ENCODE measurements around the gene EPHB3.

Gene EPHB3

DNA sequence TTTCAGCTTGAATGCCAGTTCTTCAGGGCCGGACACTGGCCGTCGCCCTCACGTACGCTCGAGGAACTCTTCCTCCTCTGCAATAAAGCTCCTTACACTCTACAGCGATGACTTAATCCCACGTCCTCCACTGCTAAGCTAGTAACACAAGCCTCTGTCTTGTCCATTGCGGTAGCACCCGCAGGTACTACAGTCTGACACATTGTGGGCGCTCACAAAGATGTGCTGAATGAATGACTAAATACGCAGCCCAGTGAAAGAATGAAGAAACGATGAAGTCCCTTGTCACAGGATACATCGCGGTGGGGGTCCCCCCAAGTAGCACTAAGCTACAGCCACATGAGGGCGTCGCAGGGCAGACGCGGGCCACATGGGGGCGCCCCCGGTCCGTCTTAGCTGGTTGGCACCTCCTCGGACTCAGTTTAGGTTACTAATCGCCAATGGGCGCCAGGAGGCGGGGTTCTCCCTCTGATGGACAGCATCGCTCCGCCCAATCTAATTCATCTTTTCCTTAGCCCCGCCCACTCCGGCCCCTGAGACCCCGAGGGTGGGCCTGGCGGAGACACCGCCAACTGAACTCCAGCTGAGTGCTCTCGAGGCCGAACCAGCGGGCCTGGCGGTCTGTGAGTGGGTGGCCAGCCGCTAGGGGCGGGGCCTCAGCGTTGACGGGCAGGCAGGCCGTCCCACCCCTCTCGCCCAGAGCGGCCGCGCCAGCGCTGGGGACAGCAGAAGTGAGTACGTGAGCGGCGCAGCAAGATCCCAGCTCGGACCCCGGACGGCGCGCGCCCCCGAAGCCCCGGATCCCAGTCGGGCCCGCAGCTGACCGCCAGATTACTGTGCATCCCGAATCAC, at the start of gene EPHB3:
Gene EPHB3 (plus strand): TSS at position 725 of the 852 bp plus-strand sequence. CDS start 451 bp downstream, outside the sequence.
- TF ChIP-seq CTCF (IDR thresholded peaks at IDR 0.05; ENCODE audit: low read depth, low read length, missing control alignments) = peak; percentile 98
- H3K4me3 ChIP-seq (replicated peaks; ENCODE audit: low read depth, low read length) = peak within 1 kb of the TSS; percentile 48
- peak; percentile 97 for DNase-seq (ENCODE audit: extremely low read depth, low read depth)

DNA sequence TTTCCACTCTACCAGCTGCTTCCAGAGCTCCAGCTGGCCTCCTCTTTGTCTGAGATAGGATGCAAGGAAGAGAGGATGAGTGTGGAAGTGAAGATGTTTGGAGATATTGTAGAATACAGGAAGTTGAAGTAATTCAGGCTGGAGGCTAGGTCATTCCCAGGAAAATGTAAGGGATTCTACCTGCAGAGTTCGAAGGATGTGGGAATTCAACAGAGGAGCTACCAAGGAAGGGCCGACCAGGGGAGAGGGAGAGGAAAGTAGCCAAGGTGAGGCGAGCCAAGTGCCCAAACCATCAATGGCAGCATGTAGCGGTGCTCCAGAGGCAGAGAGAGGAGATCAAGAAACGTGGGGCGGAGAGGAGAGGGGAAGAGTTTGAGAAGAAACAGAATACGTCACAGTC, 49.0 kb upstream of the EPHB3 start:
- no peak for TF ChIP-seq CTCF (IDR thresholded peaks at IDR 0.05; ENCODE audit: low read depth, low read length, missing control alignments)
- DNase-seq (ENCODE audit: extremely low read depth, low read depth) = no peak
- no peak overlapping the region for H3K4me3 ChIP-seq (replicated peaks; ENCODE audit: low read depth, low read length)

DNA sequence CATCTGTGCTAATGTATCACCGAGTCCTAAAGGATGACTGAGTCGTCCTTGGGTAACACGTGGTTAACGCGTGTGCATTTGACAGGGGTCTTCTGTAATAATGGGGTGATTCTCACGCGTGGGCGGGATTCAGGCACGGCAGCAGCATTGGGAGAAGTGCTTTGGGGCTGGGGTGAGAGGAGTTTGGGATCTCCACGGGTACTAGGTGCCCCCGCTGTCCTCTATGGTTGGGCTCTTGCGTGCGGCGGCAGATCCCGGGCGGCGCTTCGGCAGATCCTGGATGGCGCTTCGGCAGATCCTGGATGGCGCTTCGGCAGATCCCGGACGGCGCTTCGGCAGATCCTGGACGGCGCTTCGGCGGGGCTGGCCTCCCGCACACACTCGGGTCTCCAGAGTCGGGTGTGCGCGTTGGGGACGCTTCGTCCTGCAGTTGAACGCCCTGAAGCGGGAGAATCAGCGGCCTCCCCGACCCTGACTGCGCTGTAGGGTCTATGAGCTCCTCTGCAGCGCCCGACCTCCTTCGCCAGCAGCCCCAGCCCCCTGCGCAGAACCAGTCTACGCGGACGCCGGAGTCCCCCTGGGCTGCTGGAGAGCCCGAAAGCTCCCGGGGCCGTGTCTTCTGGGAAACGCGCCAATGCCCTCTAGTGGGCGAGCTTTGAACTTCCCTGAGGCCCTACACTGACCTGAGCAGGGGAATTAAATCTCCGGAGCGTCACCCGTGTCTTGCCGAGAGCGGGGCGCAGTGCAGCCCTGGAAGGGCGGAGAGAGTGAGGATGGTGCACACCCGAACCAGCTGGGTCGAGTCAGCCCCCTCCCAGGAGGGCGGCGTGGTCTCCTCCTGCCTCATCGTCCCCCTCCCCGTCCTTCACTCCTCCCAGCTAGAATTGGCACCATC, 48.1 kb upstream of the EPHB3 start:
- peak overlapping the region; percentile 30 for H3K4me3 ChIP-seq (replicated peaks; ENCODE audit: low read depth, low read length)
- TF ChIP-seq CTCF (IDR thresholded peaks at IDR 0.05; ENCODE audit: low read depth, low read length, missing control alignments) = peak; percentile 82
- DNase-seq (ENCODE audit: extremely low read depth, low read depth) = peak; percentile 46

DNA sequence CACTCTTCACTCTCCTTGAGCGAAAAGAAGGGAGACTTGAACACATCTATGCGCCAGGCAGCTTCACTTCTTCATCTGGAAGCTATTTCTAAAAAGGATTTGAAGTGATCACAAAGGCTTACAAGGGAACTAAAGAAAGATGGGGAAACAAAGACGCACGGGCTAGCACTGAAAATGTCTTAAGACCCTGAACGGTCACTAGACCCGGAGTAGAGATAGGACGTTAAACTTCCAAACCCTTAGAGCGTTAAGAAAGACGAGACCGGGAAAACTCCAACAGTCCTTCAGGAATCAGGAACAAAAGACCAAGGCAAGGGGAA, 47.5 kb upstream of the EPHB3 start:
- H3K4me3 ChIP-seq (replicated peaks; ENCODE audit: low read depth, low read length) = no peak overlapping the region
- no peak for TF ChIP-seq CTCF (IDR thresholded peaks at IDR 0.05; ENCODE audit: low read depth, low read length, missing control alignments)
- no peak for DNase-seq (ENCODE audit: extremely low read depth, low read depth)

GRCh38 chr3:184523825-184524615, 37.6 kb upstream of the EPHB3 start:
- peak; percentile 69 for DNase-seq (ENCODE audit: extremely low read depth, low read depth)

More at GRCh38 chr3:184523825-184524615, 37.6 kb upstream of the EPHB3 start:
- no peak for TF ChIP-seq CTCF (IDR thresholded peaks at IDR 0.05; ENCODE audit: low read depth, low read length, missing control alignments)
- H3K4me3 ChIP-seq (replicated peaks; ENCODE audit: low read depth, low read length) = no peak overlapping the region
